Raji (cell line): ENCODE measurements around the gene DNAJC9.

Source experiments
- POLR2A ChIP-seq: IDR thresholded peaks from 2 replicates; pipeline ENCODE4 v1.6.1; 2011; ENCODE audit warnings: low read depth, low read length, control low read depth; ENCODE audit not compliant: insufficient read depth

DNAJC9 gene

DNA sequence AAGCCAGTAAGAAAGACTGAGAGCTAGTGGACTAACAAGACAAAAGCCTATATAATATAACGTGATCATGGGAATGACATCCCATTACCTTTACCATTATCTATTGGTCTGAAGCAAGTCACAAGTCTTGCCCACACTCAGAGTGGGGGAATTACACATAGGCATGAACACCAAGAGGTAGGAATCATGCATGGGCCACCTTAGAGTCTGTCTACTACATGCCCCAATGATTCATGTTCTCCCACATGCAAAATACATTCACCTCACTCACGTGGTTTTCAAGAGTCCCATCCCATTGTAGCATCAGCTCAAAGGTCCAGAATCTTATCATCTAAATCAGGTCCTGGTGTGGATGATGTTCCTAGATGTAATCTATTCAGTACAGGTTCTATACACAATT lies 29.4 kb downstream of the DNAJC9 start:
- no peak for TF ChIP-seq POLR2A

DNA sequence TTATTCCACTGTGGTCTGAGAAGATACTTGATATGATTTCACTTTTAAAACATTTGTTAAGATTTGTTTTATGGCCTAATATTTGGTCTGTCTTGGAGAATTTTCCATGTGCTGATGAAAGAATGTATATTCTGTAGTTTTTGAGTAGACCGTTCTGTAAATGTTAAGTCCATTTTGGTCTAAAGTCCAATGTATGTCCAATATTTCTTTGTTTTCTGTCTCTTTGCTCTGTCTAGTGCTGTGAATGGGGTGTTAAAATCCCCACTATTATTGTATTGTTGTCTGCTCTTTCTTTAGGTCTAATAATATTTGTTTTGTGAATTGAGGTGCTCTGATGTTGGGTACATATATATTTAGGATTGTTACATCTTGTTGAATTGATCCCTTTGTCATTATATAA lies 31.3 kb downstream of the DNAJC9 start:
- no peak for TF ChIP-seq POLR2A

DNA sequence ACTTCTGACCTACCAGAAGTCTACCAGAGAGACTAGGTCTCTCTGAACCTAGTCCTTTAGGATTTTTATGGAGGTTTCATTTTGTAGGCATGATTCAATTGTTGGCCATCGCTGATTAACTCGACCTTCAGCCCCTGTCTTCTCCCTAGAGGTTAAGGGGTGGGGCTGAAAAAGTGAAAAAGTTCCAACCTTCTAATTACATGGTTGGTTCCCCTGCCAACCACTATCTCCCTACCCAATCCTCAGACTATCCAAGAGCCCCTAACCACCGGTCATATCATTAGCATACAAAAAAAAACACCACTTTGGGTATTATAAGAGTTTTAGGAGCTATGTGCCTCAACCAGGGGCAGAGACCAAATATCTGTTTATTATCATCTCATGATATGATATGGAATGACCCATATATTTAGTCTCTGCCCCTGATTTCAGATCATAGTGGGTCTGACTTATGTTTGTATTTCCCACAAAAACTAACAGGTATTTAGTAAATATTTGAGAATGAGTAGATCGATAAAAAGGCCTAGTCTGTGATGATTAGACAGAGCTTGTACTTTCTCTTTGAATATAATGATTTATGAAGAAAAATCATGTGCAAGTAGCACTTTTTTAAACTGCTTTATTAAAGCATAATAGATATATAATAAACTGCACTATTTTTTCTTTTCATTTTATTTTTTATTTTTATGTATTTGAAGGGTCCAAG lies 35.8 kb downstream of the DNAJC9 start:
- TF ChIP-seq POLR2A: no peak

DNA sequence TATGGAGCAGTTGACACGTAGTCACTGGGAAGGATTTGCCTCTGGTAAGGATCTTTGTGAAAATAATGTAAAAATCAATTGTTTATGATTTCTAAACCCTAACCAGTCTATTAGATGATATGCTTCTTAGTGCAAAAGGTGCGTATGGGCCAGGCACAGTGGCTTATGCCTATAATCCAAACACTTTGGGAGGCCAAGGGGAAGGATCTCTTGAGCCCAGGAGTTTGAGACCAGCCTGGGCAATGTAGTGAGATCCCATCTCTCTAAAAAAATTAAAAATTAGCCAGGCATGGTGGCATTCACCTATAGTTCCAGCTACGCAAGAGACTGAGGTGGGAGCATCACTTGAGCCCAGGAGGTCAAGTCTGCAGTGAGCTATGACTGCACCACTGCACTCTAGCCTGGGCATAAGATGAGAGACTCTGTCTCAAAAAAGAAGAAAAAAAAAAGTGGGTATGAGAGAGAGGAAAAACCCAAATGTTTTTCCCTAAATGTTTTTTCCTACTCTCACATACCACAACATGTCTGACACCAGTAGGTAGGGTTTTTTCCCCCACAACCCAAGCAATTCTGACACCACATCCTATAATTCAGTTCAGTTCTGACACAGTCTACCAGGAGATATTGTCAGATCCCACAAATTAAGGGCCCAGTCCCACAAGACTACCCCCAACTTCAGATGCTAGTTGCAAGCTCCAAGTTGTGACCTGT lies 36.5 kb downstream of the DNAJC9 start:
- no peak for TF ChIP-seq POLR2A

DNA sequence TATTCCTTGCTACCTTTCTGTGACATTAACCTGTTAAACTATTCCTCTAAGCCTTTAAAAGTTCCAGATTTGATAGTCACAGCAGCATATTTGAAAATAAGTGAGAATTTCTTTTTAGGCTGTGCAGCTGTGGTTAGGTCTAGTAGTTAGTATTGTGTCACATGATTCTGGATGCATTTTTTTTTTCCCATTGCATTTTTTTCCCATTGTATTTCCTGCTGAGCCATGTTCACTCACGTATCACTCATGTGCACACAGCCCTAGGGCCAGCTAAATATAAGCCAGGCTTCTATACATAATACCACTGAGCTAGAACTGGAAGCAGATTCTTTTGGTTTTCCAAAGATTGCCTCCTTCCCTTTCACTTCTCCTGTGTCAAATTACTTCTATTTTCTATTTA lies 37.4 kb downstream of the DNAJC9 start:
- no peak for TF ChIP-seq POLR2A

DNA sequence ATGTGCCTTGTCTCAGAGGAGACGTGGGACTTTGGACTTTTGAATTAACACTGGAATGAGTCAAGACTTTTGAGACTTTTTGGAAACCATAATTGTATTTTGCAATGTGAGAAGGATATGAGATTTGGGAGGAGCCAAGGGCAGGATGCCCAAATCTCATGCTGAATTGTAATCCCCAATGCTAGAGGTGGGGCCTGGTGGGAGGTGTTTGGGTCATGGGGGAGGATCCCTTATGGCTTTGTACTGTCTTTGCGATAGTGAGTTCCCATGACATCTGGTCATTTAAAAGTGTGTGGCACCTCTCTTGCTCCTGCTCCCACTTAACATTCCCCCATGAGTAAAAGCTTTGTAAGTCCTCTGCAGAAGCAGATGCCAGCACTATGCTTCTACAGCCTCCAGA lies 39.2 kb downstream of the DNAJC9 start:
- TF ChIP-seq POLR2A: no peak

DNA sequence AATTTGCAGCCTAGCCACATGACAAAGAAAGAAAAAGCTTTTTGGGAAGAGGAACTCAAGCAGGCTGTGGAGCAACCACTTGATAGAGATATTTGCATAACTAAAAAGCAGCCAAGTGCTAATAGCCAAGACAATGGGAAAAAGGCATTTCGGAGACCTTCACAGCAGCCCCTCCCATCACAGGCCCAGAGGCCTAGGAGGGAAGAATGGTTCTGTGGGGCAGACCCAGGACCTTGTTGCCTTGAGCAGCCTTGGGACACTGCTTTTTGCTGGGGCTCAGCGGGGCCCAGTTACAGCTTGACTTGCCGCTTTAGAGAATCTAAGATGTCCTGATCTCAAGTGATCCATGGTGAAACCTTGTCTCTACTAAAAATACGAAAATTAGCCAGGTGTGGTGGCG lies 40.7 kb downstream of the DNAJC9 start:
- no peak for TF ChIP-seq POLR2A

DNA sequence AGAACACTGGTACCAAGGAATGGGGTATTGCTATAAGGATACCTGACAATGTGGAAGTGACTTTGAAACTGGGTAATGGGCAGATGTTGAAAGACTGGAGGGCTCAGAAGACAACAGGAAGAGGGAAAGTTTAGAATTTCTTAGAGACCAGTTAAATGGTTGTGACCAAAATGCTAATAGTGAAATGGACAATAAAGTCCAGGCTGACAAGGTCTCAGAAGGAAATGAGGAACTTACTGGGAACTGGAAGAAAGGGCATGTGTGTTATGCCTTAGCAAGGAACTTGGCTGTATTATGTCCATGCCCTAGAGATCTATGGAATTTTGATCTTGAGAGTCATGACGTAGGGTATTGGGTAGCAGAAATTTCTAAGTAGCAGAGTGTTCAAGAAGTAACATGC lies 41.2 kb downstream of the DNAJC9 start:
- no peak for TF ChIP-seq POLR2A

DNA sequence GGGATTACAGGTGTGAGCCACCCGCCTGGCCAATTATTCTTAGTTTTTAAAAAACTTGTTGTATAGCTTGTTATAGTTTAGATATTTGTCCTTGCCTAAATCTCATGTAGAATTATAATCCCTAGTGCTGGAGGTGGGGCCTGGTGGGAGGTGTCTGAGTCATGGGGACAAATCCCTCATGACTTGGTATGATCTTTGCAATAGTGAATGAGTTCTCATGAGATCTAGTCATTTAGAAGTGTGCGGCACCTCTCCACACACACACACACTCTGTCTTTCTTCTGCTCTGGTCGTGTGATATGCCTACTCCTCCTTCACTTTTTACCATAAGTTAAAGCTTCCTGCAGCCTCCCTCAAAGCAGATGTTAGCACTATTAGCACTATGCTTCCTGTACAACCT lies 42.0 kb downstream of the DNAJC9 start:
- TF ChIP-seq POLR2A: no peak
